B cell (primary cell): ENCODE results near the gene ATPAF1.

Experiments
- CTCF ChIP-seq: fragments of 200-600 bp; IDR thresholded peaks from one replicate; pipeline ENCODE4 v1.8.0; 2022; ENCODE audit warnings: antibody characterized with exemption, mild to moderate bottlenecking
- EZH2 ChIP-seq: IDR thresholded peaks from 2 replicates; pipeline ENCODE4 v1.6.1; 2012; ENCODE audit warnings: borderline replicate concordance, low read depth, mild to moderate bottlenecking, moderate library complexity, low read length; ENCODE audit not compliant: insufficient read depth, poor library complexity, severe bottlenecking

- TF ChIP-seq CTCF (no peak), EZH2 (no peak)
Observed at GRCh38 chr1:46645815-46646214, 22.3 kb downstream of the ATPAF1 start.
